ENCODE data around the gene NUDT3.

NUDT3 gene

GRCh38 chr6:34396518-34396917 is 4.0 kb upstream of the NUDT3 start:
- Histone ChIP-seq H3K4me1 (ENCODE audit: low read length) (peaks cover 4% of the 10 kb centered on the region; the same call in 1 of the 2 replicates), H3K36me3 (replicated peaks; ENCODE audit: low read depth, low read length) (no peaks in the 10 kb centered on the region), H2AFZ (ENCODE audit: low read depth, low read length) (no peak overlapping the region), H3K79me2 (ENCODE audit: low read length) (peaks cover 7% of the 10 kb centered on the region), H3K4me2 (ENCODE audit: low read length) (no peak overlapping the region), H3K4me3 (ENCODE audit: low read length) (no peak overlapping the region), H3K27ac (ENCODE audit: low read length) (no peak overlapping the region), H3K27me3 (ENCODE audit: low read depth, low read length) (no peaks in the 10 kb centered on the region), H3K9ac (ENCODE audit: low read length) (no peak overlapping the region), H4K20me1 (ENCODE audit: insufficient read depth, low read length) (no peaks in the 10 kb centered on the region), H3K9me3 (ENCODE audit: insufficient read depth, low read length) (no peaks in the 10 kb centered on the region)
- no peak for TF ChIP-seq CTCF (IDR thresholded peaks at IDR 0.05; ENCODE audit: low read depth, low read length)
- no peak for TF ChIP-seq EZH2phosphoT487 (IDR thresholded peaks at IDR 0.05; ENCODE audit: low read depth)

GRCh38 chr6:34393966-34394305 is 1.5 kb upstream of the NUDT3 start:
- Histone ChIP-seq H3K9ac (ENCODE audit: low read length) (no peak overlapping the region), H3K4me3 (ENCODE audit: low read length) (no peak overlapping the region), H3K4me2 (ENCODE audit: low read length) (no peak overlapping the region), H3K27ac (ENCODE audit: low read length) (no peak overlapping the region), H4K20me1 (ENCODE audit: insufficient read depth, low read length) (no peaks in the 10 kb centered on the region), H3K36me3 (replicated peaks; ENCODE audit: low read depth, low read length) (no peaks in the 10 kb centered on the region), H2AFZ (ENCODE audit: low read depth, low read length) (no peak overlapping the region), H3K9me3 (ENCODE audit: insufficient read depth, low read length) (no peaks in the 10 kb centered on the region), H3K27me3 (ENCODE audit: low read depth, low read length) (no peaks in the 10 kb centered on the region), H3K79me2 (ENCODE audit: low read length) (peaks cover 33% of the 10 kb centered on the region), H3K4me1 (ENCODE audit: low read length) (peaks cover 8% of the 10 kb centered on the region; the same call in 1 of the 2 replicates)
- TF ChIP-seq EZH2phosphoT487 (IDR thresholded peaks at IDR 0.05; ENCODE audit: low read depth) (no peak), CTCF (IDR thresholded peaks at IDR 0.05; ENCODE audit: low read depth, low read length) (no peak)

- Histone ChIP-seq H3K27ac (ENCODE audit: low read length) (no peak overlapping the region), H4K20me1 (ENCODE audit: insufficient read depth, low read length) (no peaks in the 10 kb centered on the region)
Measured at GRCh38 chr6:34393191-34393965, 909 bp upstream of the NUDT3 start.

More at GRCh38 chr6:34393191-34393965, 909 bp upstream of the NUDT3 start:
- H3K4me2 ChIP-seq (ENCODE audit: low read length) = peak overlapping the region; percentile 94
- no peaks in the 10 kb centered on the region for H3K9me3 ChIP-seq (ENCODE audit: insufficient read depth, low read length)
- H3K36me3 ChIP-seq (replicated peaks; ENCODE audit: low read depth, low read length) = no peaks in the 10 kb centered on the region
- H2AFZ ChIP-seq (ENCODE audit: low read depth, low read length) = peak overlapping the region; percentile 98
- peak overlapping the region; percentile 64 for H3K9ac ChIP-seq (ENCODE audit: low read length)
- H3K4me3 ChIP-seq (ENCODE audit: low read length) = peak overlapping the region; percentile 94
- TF ChIP-seq CTCF (IDR thresholded peaks at IDR 0.05; ENCODE audit: low read depth, low read length) = no peak
- no peak for TF ChIP-seq EZH2phosphoT487 (IDR thresholded peaks at IDR 0.05; ENCODE audit: low read depth)
- peaks cover 39% of the 10 kb centered on the region for H3K79me2 ChIP-seq (ENCODE audit: low read length)
- no peaks in the 10 kb centered on the region for H3K27me3 ChIP-seq (ENCODE audit: low read depth, low read length)
- peaks cover 8% of the 10 kb centered on the region; the same call in 1 of the 2 replicates for H3K4me1 ChIP-seq (ENCODE audit: low read length)

Data from OCI-LY3 (cell line).